H1 (cell line): ENCODE results near the gene NAB1. TPM values are rescaled to one million over a fixed set of nuclear protein-coding genes. Genes with fewer than 3 reads are reported as not detected.

Source experiments
- CTCF ChIA-PET: fragments of 300-600 bp; sonication (Branson Sonifier 250); formaldehyde crosslinking; loops from one replicate; lab custom pipeline; 2021; ENCODE audit not compliant: partially characterized antibody; lab: Charles Lee
- POLR2A ChIA-PET: fragments of 300-600 bp; sonication (Branson Sonifier 250); formaldehyde crosslinking; loops from one replicate; lab custom pipeline; 2021; ENCODE audit warnings: inconsistent platforms; ENCODE audit not compliant: partially characterized antibody; lab: Charles Lee
- DNase-seq, 2 experiments: peaks; one replicate each; pipeline versions ENCODE4 v3.0.0 to v3.0.0-alpha.2; 2010 to 2022; ENCODE audit warnings: low spot score in 2 of 2, low read depth in 1 of 2, mixed read lengths in 1 of 2
- FAIRE-seq: peaks from 2 replicates; lab custom pipeline; 2011; peaks lifted over from hg19 to GRCh38; lab: Jason Lieb, UNC
- H2AFZ ChIP-seq: 2 replicates; pipeline ENCODE4 v1.8.1; 2012; ENCODE audit warnings: low read length, inconsistent platforms
- H2AK5ac ChIP-seq: 2 replicates; pipeline ENCODE4 v1.6.1; 2013; ENCODE audit warnings: low read depth, low read length
- H2BK120ac ChIP-seq: replicated peaks from 2 replicates; pipeline ENCODE3; 2013; ENCODE audit warnings: low read depth, low read length, inconsistent platforms
- H2BK12ac ChIP-seq: 2 replicates; pipeline ENCODE4 v1.6.1; 2013; ENCODE audit warnings: low read depth, low read length
- H2BK15ac ChIP-seq: 2 replicates; pipeline ENCODE4 v1.6.1; 2013; ENCODE audit warnings: low read length
- H2BK20ac ChIP-seq: 2 replicates; pipeline ENCODE4 v1.6.1; 2013; ENCODE audit warnings: low read length
- H2BK5ac ChIP-seq: 2 replicates; pipeline ENCODE4 v1.6.1; 2013; ENCODE audit warnings: low read depth, low read length
- H3K14ac ChIP-seq: 2 replicates; pipeline ENCODE4 v1.6.1; 2013; ENCODE audit warnings: inconsistent platforms; ENCODE audit not compliant: insufficient read length
- H3K18ac ChIP-seq: 2 replicates; pipeline ENCODE4 v1.6.1; 2013; ENCODE audit warnings: low read length; ENCODE audit errors: extremely low read depth
- H3K23ac ChIP-seq: 2 replicates; pipeline ENCODE4 v1.6.1; 2013; ENCODE audit warnings: inconsistent platforms; ENCODE audit not compliant: insufficient read length
- H3K23me2 ChIP-seq: 2 replicates; pipeline ENCODE4 v1.6.1; 2013; ENCODE audit warnings: low read depth, low read length
- H3K27ac ChIP-seq: 2 replicates; pipeline ENCODE4 v1.6.1; 2011; ENCODE audit warnings: low read depth, low read length, inconsistent platforms
- H3K27me3 ChIP-seq, 4 experiments: replicated peaks in 1 of 4; 1 replicate in 1 of 4; 2 replicates in 3 of 4; pipeline versions ENCODE4 v1.6.1 to v1.8.1; 2011 to 2013; ENCODE audit warnings: low read length in 3 of 4, mild to moderate bottlenecking in 3 of 4, inconsistent platforms in 2 of 4, mixed read lengths in 2 of 4, moderate library complexity in 1 of 4; ENCODE audit not compliant: control insufficient read depth in 3 of 4, insufficient read depth in 3 of 4; ENCODE audit errors: extremely low read depth in 1 of 4
- H3K36me3 ChIP-seq, 4 experiments: 2 replicates each; pipeline versions ENCODE4 v1.6.1 to v1.8.1; 2011 to 2013; ENCODE audit warnings: mild to moderate bottlenecking in 4 of 4, low read length in 3 of 4, moderate library complexity in 2 of 4, control low read depth in 1 of 4, inconsistent platforms in 1 of 4; ENCODE audit not compliant: insufficient read depth in 4 of 4, control insufficient read depth in 2 of 4
- H3K4ac ChIP-seq: replicated peaks from 2 replicates; pipeline ENCODE3; 2013; ENCODE audit warnings: low read length, low read depth, mixed read lengths, inconsistent platforms; ENCODE audit not compliant: insufficient read length
- H3K4me1 ChIP-seq, 4 experiments: replicated peaks in 1 of 4; 1 replicate in 1 of 4; 2 replicates in 3 of 4; pipeline versions ENCODE4 v1.6.1 to v1.8.1; 2011 to 2013; ENCODE audit warnings: low read length in 3 of 4, inconsistent platforms in 2 of 4, mixed read lengths in 1 of 4; ENCODE audit not compliant: insufficient read depth in 4 of 4, control insufficient read depth in 3 of 4
- H3K4me2 ChIP-seq, 2 experiments: 2 replicates each; pipeline versions ENCODE4 v1.6.1 to v1.8.1; 2011 to 2013; ENCODE audit warnings: low read depth in 2 of 2, low read length in 2 of 2, control low read depth in 1 of 2, inconsistent platforms in 1 of 2, mild to moderate bottlenecking in 1 of 2; ENCODE audit not compliant: insufficient read depth in 1 of 2
- H3K4me3 ChIP-seq, 4 experiments: fragments of 200-600, 300-600 bp in 1 of 4; sonication (generic), shearing (Covaris generic), sonication (Bioruptor Twin) in 1 of 4; 2 replicates each; pipeline versions ENCODE4 v1.5.1 to v1.8.1; 2011 to 2016; ENCODE audit warnings: low read length in 4 of 4, low read depth in 3 of 4, control low read depth in 2 of 4, inconsistent platforms in 2 of 4, mild to moderate bottlenecking in 2 of 4, mixed read lengths in 1 of 4, moderate library complexity in 1 of 4; ENCODE audit not compliant: insufficient read depth in 2 of 4; ENCODE audit errors: extremely low read depth in 1 of 4
- H3K56ac ChIP-seq: replicated peaks from 2 replicates; pipeline ENCODE3; 2013; ENCODE audit warnings: low read depth, mild to moderate bottlenecking, mixed read lengths, low read length, inconsistent platforms; ENCODE audit not compliant: insufficient read length
- H3K79me1 ChIP-seq: 2 replicates; pipeline ENCODE4 v1.6.1; 2013; ENCODE audit warnings: low read depth, low read length, control low read depth
- H3K79me2 ChIP-seq, 2 experiments: 2 replicates each; pipeline versions ENCODE4 v1.6.1 to v1.8.1; 2012 to 2013; ENCODE audit warnings: low read length in 2 of 2, mild to moderate bottlenecking in 2 of 2, inconsistent platforms in 1 of 2; ENCODE audit not compliant: insufficient read depth in 2 of 2, control insufficient read depth in 1 of 2
- H3K9ac ChIP-seq, 4 experiments: replicated peaks in 1 of 4; 1 replicate in 1 of 4; 2 replicates in 3 of 4; pipeline versions ENCODE4 v1.6.1 to v1.8.1; 2011 to 2013; ENCODE audit warnings: low read depth in 3 of 4, low read length in 3 of 4, control low read depth in 2 of 4, mild to moderate bottlenecking in 2 of 4, moderate library complexity in 2 of 4, inconsistent platforms in 1 of 4; ENCODE audit errors: extremely low read depth in 1 of 4
- H3K9me3 ChIP-seq, 2 experiments: 2 replicates each; pipeline versions ENCODE4 v1.6.1 to v1.8.1; 2012 to 2013; ENCODE audit warnings: mild to moderate bottlenecking in 2 of 2, moderate library complexity in 2 of 2, control low read depth in 1 of 2, inconsistent platforms in 1 of 2, low read depth in 1 of 2, low read length in 1 of 2, mixed read lengths in 1 of 2; ENCODE audit not compliant: insufficient read depth in 2 of 2
- H4K20me1 ChIP-seq, 2 experiments: replicated peaks in 1 of 2; 2 replicates each; pipeline versions ENCODE3 to v1.8.1; 2011 to 2013; ENCODE audit warnings: inconsistent platforms in 2 of 2, low read length in 2 of 2, mild to moderate bottlenecking in 1 of 2; ENCODE audit not compliant: insufficient read depth in 2 of 2, control insufficient read depth in 1 of 2
- H4K5ac ChIP-seq: 2 replicates; pipeline ENCODE4 v1.6.1; 2013; ENCODE audit warnings: low read length, low read depth, mixed read lengths, inconsistent platforms; ENCODE audit not compliant: insufficient read length
- H4K8ac ChIP-seq: 2 replicates; pipeline ENCODE4 v1.8.0; 2013; ENCODE audit warnings: mild to moderate bottlenecking, moderate library complexity, low read length, inconsistent platforms; ENCODE audit not compliant: insufficient read depth; ENCODE audit errors: extremely low read depth
- H4K91ac ChIP-seq: replicated peaks from 2 replicates; pipeline ENCODE3; 2013; ENCODE audit warnings: low read length, mixed read lengths, inconsistent platforms; ENCODE audit not compliant: insufficient read length
- BCL11A ChIP-seq, 2 experiments: IDR thresholded peaks; one replicate each; pipeline ENCODE4 v1.6.1; 2011; ENCODE audit warnings: low read depth in 2 of 2, low read length in 2 of 2, mild to moderate bottlenecking in 2 of 2
- CTBP2 ChIP-seq: IDR thresholded peaks from 2 replicates; pipeline ENCODE4 v1.7.0; 2011; ENCODE audit warnings: borderline replicate concordance, mild to moderate bottlenecking, moderate library complexity, mixed read lengths, low read length; ENCODE audit not compliant: insufficient read depth, insufficient read length
- EZH2 ChIP-seq: fragments of 200-600 bp; sonication (generic); IDR thresholded peaks from 2 replicates; pipeline ENCODE4 v1.7.1; 2012; ENCODE audit warnings: low read depth, mild to moderate bottlenecking, moderate library complexity, low read length, inconsistent platforms; ENCODE audit not compliant: severe bottlenecking
- HDAC2 ChIP-seq, 2 experiments: fragments of 300-600 bp in 1 of 2; sonication (generic) in 1 of 2; IDR thresholded peaks; 2 replicates each; pipeline ENCODE4 v1.6.1; 2011 to 2012; ENCODE audit warnings: low read depth in 2 of 2, low read length in 2 of 2, mild to moderate bottlenecking in 2 of 2, moderate library complexity in 2 of 2, borderline replicate concordance in 1 of 2, inconsistent platforms in 1 of 2
- MAFK ChIP-seq: IDR thresholded peaks from 2 replicates; pipeline ENCODE4 v1.6.1; 2012; ENCODE audit warnings: low read depth, mild to moderate bottlenecking, improper control_type of control experiment, low read length
- MAX ChIP-seq: IDR thresholded peaks from 2 replicates; pipeline ENCODE4 v1.6.1; 2012; ENCODE audit warnings: inconsistent platforms
- PHF8 ChIP-seq: fragments of 200-600 bp; sonication (generic); conservative IDR thresholded peaks from 2 replicates; pipeline ENCODE4 v1.7.1; 2012; ENCODE audit warnings: low read depth, mild to moderate bottlenecking, inconsistent platforms, low read length, moderate library complexity
- POU5F1 ChIP-seq: IDR thresholded peaks from 2 replicates; pipeline ENCODE4 v1.6.1; 2011; ENCODE audit warnings: low read depth, mild to moderate bottlenecking, low read length, moderate library complexity
- SUZ12 ChIP-seq: fragments of 200-600 bp; sonication (generic); IDR thresholded peaks from 2 replicates; pipeline ENCODE4 v1.6.1; 2012; ENCODE audit warnings: mild to moderate bottlenecking, inconsistent platforms, low read length, moderate library complexity, mixed read lengths
- TAF1 ChIP-seq: IDR thresholded peaks from 2 replicates; pipeline ENCODE4 v1.6.1; 2011; ENCODE audit warnings: mild to moderate bottlenecking, low read depth, low read length
- WGBS, 2 experiments: shearing (Covaris generic) in 1 of 2; methylation state at CpG; one replicate each; pipeline versions ENCODE4 v1.1.6 to v1.1.7; 2013 to 2015; ENCODE audit warnings: low lambda C conversion rate in 2 of 2, mixed read lengths in 2 of 2, inconsistent platforms in 1 of 2, low coverage in 1 of 2, missing lambda C conversion rate in 1 of 2; ENCODE audit not compliant: insufficient replicate concordance in 2 of 2, insufficient coverage in 1 of 2, insufficient read length in 1 of 2; ENCODE audit errors: extremely low coverage in 1 of 2, missing lambda C conversion rate in 1 of 2; 5-methylcytosine and 5-hydroxymethylcytosine counted together
- polyA plus RNA-seq, 7 experiments: library from polyadenylated mRNA; depleted of rRNA in 3 of 7; stranded (reverse) in 5 of 7; unstranded in 2 of 7; fragments of >200 nt in 5 of 7; fragments of 200-250 nt in 2 of 7; gene quantifications; 1 replicate in 5 of 7; 2 replicates in 1 of 7; 4 replicates in 1 of 7; pipeline versions ENCODE4 v1.2.1 to v1.2.3, GENCODE V29; 2011 to 2013; ENCODE audit warnings: missing spikeins in 2 of 7, mixed read lengths in 2 of 7
- total RNA-seq: library from RNA; stranded (reverse); fragmentation: NEBNext Ultra II Directional; extraction: Animal tissue kit (Norgen Biotek cat#: 25700); gene quantifications from 2 replicates; pipeline ENCODE4 v1.2.1, GENCODE V29; 2021

NAB1 gene
- total and polyA plus RNA-seq, 2 of the 8 experiments (the other 6 are each of a cell fraction or from before 2014, with no cell fraction given), result 8.5 to 28.6 TPM

GRCh38 chr2:190722061-190722759 lies 73.3 kb downstream of the NAB1 start:
- Histone ChIP-seq H3K27ac (no peak overlapping the region), H3K23me2 (no peaks in the 10 kb centered on the region; the same call in 1 of the 2 replicates), H4K5ac (no peak overlapping the region), H3K14ac (no peak overlapping the region), H2AFZ (no peak overlapping the region), H2BK5ac (no peak overlapping the region), H3K56ac (no peak overlapping the region), H3K18ac (no peak overlapping the region), H3K36me3 (no peaks in the 10 kb centered on the region), H2AK5ac (no peak overlapping the region), H3K27me3 (no peaks in the 10 kb centered on the region), H2BK15ac (no peak overlapping the region), H4K91ac (no peak overlapping the region), H4K8ac (no peak overlapping the region), H4K20me1 (no peaks in the 10 kb centered on the region), H3K4me1 (no peaks in the 10 kb centered on the region), H3K23ac (no peak overlapping the region), H3K79me1 (no peaks in the 10 kb centered on the region), H3K9me3 (no peaks in the 10 kb centered on the region), H3K4me2 (no peak overlapping the region), H2BK20ac (no peak overlapping the region), H2BK12ac (no peak overlapping the region), H3K4me3 (no peak overlapping the region), H3K79me2 (no peaks in the 10 kb centered on the region), H2BK120ac (no peak overlapping the region), H3K4ac (no peak overlapping the region), H3K9ac (no peak overlapping the region)
- no peak for DNase-seq
- CTCF ChIA-PET, result interaction anchor here (0.7 to 1.3 kb wide), 2 partner anchors 46 to 58 kb away, joined by 3 read pairs; no protein-coding TSS in a partner anchor
- TF ChIP-seq EZH2 (no peak), MAFK (no peak), CTBP2 (no peak), TAF1 (no peak), POU5F1 (no peak), HDAC2 (IDR thresholded peaks at IDR 0.05; ENCODE audit: borderline replicate concordance in 1 of 2, low read depth in 2 of 2, low read length in 2 of 2) (no peak), BCL11A (IDR thresholded peaks at IDR 0.05; ENCODE audit: low read depth in 2 of 2, low read length in 2 of 2) (no peak), PHF8 (no peak), SUZ12 (no peak), MAX (no peak)
- POLR2A ChIA-PET, result no interaction called here
- FAIRE-seq, result no peak
- WGBS, 2 experiments, result 88% methylated on average over 4 of the region's 4 CpGs; no CpG with 5 or more reads in 1 of the 2 experiments
